ENCODE measurements around the gene PPIP5K2. TPM values are rescaled to one million over a fixed set of nuclear protein-coding genes. Genes with fewer than 3 reads are reported as not detected.
"Not testable (repeated sequence)": the region's sequence is repeated elsewhere in the genome, so short reads cannot be mapped to it uniquely, and the experiment has no call there.

PPIP5K2 gene
- total RNA-seq (10 to 100 TPM; 59.4 to 77.4 (median 69.3) TPM), polyA plus RNA-seq (10 to 100 TPM; 19.2 to 28.3 TPM), total RNA-seq (60.6 reads per million, percentile 75 among the genes with 10 or more reads in this experiment)

DNA sequence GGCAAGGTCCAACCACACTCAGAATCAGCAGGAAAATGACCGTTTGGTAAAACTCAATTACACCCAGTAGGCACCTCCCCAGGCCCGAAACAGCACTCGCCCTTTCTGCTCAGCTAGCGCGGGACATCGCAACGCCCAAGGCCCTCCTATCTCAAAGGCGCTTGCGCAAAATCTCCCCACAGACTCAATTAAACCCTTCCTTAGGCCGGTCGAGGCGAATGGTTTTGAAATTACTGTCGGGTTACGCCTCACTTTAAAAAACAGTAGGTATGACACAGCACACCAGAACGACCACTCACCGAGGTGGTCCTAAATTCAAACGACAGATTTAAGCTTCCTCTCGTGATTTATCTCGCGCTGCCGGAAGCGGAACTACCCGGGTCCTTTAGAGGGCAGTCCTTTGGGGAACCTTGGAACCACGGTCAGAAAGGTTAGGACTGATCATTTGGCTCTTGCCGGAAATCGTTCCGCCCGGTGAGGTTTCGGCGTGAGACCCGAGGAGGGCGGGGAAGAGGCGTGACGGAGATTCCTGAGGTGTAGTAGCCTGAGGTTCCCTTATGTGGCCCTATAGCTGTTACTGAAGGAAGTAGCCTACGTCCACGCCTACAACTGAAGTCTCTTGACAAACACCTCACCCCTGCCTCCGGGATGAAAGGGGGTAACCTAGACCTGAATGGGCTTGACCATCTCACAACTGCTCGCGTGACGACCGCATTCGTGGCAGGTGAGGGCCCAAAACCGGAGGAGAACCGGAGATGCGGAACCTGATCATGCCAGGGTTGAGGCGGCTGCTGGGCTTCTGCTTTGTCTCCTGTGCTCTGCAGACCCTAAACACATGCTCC lies at the start of gene PPIP5K2, which contains the start of gene GIN1:
PPIP5K2 (plus strand) TSS at position 537 of the 842 bp plus-strand sequence. CDS start 9,289 bp downstream, outside the sequence.
GIN1 (minus strand) TSS at position 374 of the 842 bp plus-strand sequence. CDS start 11,431 bp downstream, outside the sequence.
- peak within 1 kb of the TSS; percentile 92 to 100 (median 96) for H3K27ac Mint-ChIP-seq
- Histone ChIP-seq H3K4me1 (ENCODE audit: control insufficient read depth in 2 of 2, insufficient read depth in 2 of 2, low read length in 2 of 2) (peaks cover 9 to 29% of the 10 kb centered on the region in 2 donors), H3K4me3 (ENCODE audit: low read length) (peak within 1 kb of the TSS; percentile 92), H3K9me3 (ENCODE audit: control insufficient read depth in 2 of 3, low read length in 3 of 3) (no peaks in the 10 kb centered on the region), H3K27me3 (ENCODE audit: control insufficient read depth in 2 of 2, insufficient read depth in 2 of 2, low read length in 2 of 2) (no peaks in the 10 kb centered on the region), H3K27ac (ENCODE audit: low read depth, low read length) (peak within 1 kb of the TSS; percentile 90), H3K36me3 (ENCODE audit: control insufficient read depth in 2 of 3, insufficient read depth in 3 of 3, low read length in 3 of 3) (peaks cover 0 to 3% (median 0%) of the 10 kb centered on the region in 3 experiments)
- POLR2A ChIA-PET: interaction anchor here (0.6 to 2.4 kb wide), 19 partner anchors 8 to 823 kb away, joined by 3 to 27 read pairs (median 5); partner anchors contain the start of genes MACIR, NUDT12 and SLCO4C1
- H3K9me3 Mint-ChIP-seq: no peaks in the 10 kb centered on the region
- peak within 1 kb of the TSS; percentile 89 to 100 (median 96) for H3K4me3 Mint-ChIP-seq
- H3K27me3 Mint-ChIP-seq: no peaks in the 10 kb centered on the region
- intact Hi-C loops (cut with micrococcal nuclease): loop anchor here (1.0 to 5.0 kb wide), 9 partner anchors 9 to 823 kb away; partner anchors contain the start of genes MACIR (in 2 of the 2), PAM (in 2 of the 2), NUDT12 (in 1 of the 2) and SLCO4C1 (in 1 of the 2)
- H3K36me3 Mint-ChIP-seq: peaks cover 4 to 12% (median 5%) of the 10 kb centered on the region in 5 donors
- DNase-seq: peak; percentile 91 to 98 (median 97)
- H3K4me1 Mint-ChIP-seq: peaks cover 24 to 74% (median 65%) of the 10 kb centered on the region in 7 donors
- CTCF ChIA-PET: interaction anchor here (0.6 to 1.9 kb wide), 6 partner anchors 12 to 339 kb away, joined by 3 to 6 read pairs (median 4); partner anchors contain the start of gene MACIR
- peak; percentile 96 for ATAC-seq

DNA sequence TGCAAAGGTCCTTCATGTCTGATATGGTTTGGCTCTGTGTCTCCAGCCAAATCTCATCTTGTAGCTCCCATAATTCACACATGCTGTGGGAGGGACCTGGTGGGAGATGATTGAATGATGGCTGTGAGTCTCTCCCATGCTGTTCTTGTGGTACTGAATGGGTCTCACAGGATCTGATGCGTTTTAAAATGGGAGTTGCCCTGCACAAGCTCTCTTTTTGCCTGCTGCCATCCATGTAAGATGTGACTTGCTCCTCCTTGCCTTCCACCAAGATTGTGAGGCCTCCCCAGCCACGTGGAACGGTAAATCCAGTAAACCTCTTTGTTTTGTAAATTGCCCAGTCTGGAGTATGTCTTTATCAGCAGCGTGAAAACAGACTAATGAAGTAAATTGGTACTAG lies 46.6 kb upstream of the PPIP5K2 start:
- H3K27ac Mint-ChIP-seq; H3K4me1 ChIP-seq (ENCODE audit: control insufficient read depth in 2 of 2, insufficient read depth in 2 of 2, low read length in 2 of 2); H3K27ac ChIP-seq (ENCODE audit: low read depth, low read length); H3K4me3 ChIP-seq (ENCODE audit: low read length); DNase-seq; H3K27me3 ChIP-seq (ENCODE audit: control insufficient read depth in 2 of 2, insufficient read depth in 2 of 2, low read length in 2 of 2); intact Hi-C loops (cut with micrococcal nuclease); ATAC-seq; H3K4me3 Mint-ChIP-seq; H3K36me3 ChIP-seq (ENCODE audit: control insufficient read depth in 2 of 3, insufficient read depth in 3 of 3, low read length in 3 of 3); POLR2A ChIA-PET; H3K4me1 Mint-ChIP-seq; CTCF ChIA-PET: not testable (repeated sequence)
- H3K9me3 ChIP-seq (ENCODE audit: control insufficient read depth in 2 of 3, low read length in 3 of 3): peaks cover 0 to 30% (median 0%) of the 10 kb centered on the region in 3 experiments
- Mint-ChIP-seq H3K36me3 (peaks cover 5 to 22% (median 11%) of the 10 kb centered on the region in 5 donors), H3K9me3 (peaks cover 20 to 61% (median 45%) of the 10 kb centered on the region in 11 donors), H3K27me3 (peaks cover 0 to 13% (median 6%) of the 10 kb centered on the region in 5 donors)

DNA sequence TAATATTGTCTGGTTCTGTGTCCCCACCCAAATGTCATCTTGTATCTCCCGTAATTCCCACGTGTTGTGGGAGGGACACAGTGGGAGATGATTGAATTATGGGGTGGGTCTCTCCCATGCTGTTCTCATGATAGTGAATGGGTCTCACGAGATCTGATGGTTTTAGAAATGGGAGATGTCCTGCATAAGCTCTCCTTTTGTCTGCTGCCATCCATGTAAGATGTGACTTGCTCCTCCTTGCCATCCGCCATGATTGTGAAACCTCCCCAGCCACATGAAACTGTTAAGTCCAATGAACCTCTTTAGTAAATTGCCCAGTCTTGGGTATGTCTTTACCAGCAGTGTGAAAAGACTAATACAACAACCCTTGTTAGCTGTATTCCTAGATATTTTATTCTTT lies 44.7 kb upstream of the PPIP5K2 start:
- ChIA-PET CTCF (no interaction called here), POLR2A (no interaction called here)
- Mint-ChIP-seq H3K4me3 (no peak overlapping the region), H3K36me3 (peaks cover 5 to 24% (median 14%) of the 10 kb centered on the region in 5 donors), H3K9me3 (peaks cover 25 to 80% (median 53%) of the 10 kb centered on the region in 11 donors), H3K27me3 (peaks cover 0 to 13% (median 6%) of the 10 kb centered on the region in 5 donors), H3K27ac (no peak overlapping the region), H3K4me1 (no peaks in the 10 kb centered on the region)
- no peak for DNase-seq
- Histone ChIP-seq H3K9me3 (ENCODE audit: control insufficient read depth in 2 of 3, low read length in 3 of 3) (peaks cover 0 to 49% (median 4%) of the 10 kb centered on the region in 3 experiments), H3K4me3 (ENCODE audit: low read length) (no peak overlapping the region), H3K36me3 (ENCODE audit: control insufficient read depth in 2 of 3, insufficient read depth in 3 of 3, low read length in 3 of 3) (no peaks in the 10 kb centered on the region), H3K4me1 (ENCODE audit: control insufficient read depth in 2 of 2, insufficient read depth in 2 of 2, low read length in 2 of 2) (no peaks in the 10 kb centered on the region), H3K27me3 (ENCODE audit: control insufficient read depth in 2 of 2, insufficient read depth in 2 of 2, low read length in 2 of 2) (no peaks in the 10 kb centered on the region), H3K27ac (ENCODE audit: low read depth, low read length) (no peak overlapping the region)
- intact Hi-C loops (cut with micrococcal nuclease): no loop called here
- ATAC-seq: no peak

DNA sequence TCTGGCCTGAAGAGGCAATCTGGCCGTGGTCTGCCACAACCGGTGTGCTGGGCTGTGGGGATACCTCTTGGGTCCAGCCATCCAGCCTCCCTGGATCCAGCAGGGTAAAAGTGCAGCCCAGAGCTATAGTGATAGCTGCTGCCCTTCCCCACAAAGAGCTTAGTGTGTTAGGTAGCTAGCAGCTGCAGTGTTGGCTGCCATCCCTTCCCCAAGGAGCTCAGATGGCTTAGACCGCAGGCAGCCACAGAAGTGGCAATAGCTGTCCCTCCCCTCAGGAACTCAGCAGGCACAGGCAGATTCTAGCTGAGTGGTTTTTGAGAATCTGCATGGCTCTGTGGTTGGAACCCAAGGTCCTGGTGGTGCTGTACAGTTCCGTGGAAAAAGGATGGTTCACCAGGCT lies 40.3 kb upstream of the PPIP5K2 start:
- ChIA-PET POLR2A (no interaction called here), CTCF (no interaction called here)
- H3K4me3 Mint-ChIP-seq: no peak overlapping the region
- ATAC-seq (no peak), DNase-seq (no peak)
- H3K27ac Mint-ChIP-seq: no peak overlapping the region
- H3K9me3 Mint-ChIP-seq: peaks cover 38 to 100% (median 73%) of the 10 kb centered on the region in 11 donors
- Histone ChIP-seq H3K9me3 (ENCODE audit: control insufficient read depth in 2 of 3, low read length in 3 of 3) (peaks cover 12 to 77% (median 13%) of the 10 kb centered on the region in 3 experiments), H3K4me1 (ENCODE audit: control insufficient read depth in 2 of 2, insufficient read depth in 2 of 2, low read length in 2 of 2) (no peaks in the 10 kb centered on the region), H3K27ac (ENCODE audit: low read depth, low read length) (no peak overlapping the region), H3K27me3 (ENCODE audit: control insufficient read depth in 2 of 2, insufficient read depth in 2 of 2, low read length in 2 of 2) (no peaks in the 10 kb centered on the region), H3K4me3 (ENCODE audit: low read length) (no peak overlapping the region), H3K36me3 (ENCODE audit: control insufficient read depth in 2 of 3, insufficient read depth in 3 of 3, low read length in 3 of 3) (no peaks in the 10 kb centered on the region)
- peaks cover 19 to 39% (median 22%) of the 10 kb centered on the region in 5 donors for H3K36me3 Mint-ChIP-seq
- intact Hi-C loops (cut with micrococcal nuclease): no loop called here
- no peaks in the 10 kb centered on the region for H3K4me1 Mint-ChIP-seq
- peaks cover 0 to 2% (median 0%) of the 10 kb centered on the region in 5 donors for H3K27me3 Mint-ChIP-seq

DNA sequence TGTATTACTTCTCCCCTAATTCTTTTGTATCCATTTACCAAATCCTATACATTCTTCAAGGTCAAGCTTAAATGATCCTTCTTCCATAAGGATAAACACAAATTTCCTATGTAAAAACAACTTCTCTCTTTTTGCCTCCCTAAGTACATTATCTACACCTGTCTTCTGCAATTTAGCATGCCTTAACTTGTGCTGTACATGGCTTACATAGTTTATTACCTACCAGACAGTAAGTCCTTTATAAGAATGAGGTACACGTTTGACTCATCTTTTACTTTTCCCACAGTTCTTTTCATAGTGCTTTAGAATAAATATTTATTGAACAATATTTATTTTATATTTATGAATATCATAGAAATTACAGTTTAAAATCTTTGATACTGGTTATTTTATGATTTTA lies 33.6 kb upstream of the PPIP5K2 start:
- Mint-ChIP-seq H3K27me3 (no peaks in the 10 kb centered on the region), H3K4me1 (no peaks in the 10 kb centered on the region), H3K4me3 (no peak overlapping the region), H3K36me3 (peaks cover 23 to 73% (median 65%) of the 10 kb centered on the region in 5 donors), H3K9me3 (peaks cover 15 to 55% (median 41%) of the 10 kb centered on the region in 11 donors), H3K27ac (no peak overlapping the region)
- DNase-seq (no peak), ATAC-seq (no peak)
- ChIA-PET POLR2A (no interaction called here), CTCF (no interaction called here)
- Histone ChIP-seq H3K27me3 (ENCODE audit: control insufficient read depth in 2 of 2, insufficient read depth in 2 of 2, low read length in 2 of 2) (no peaks in the 10 kb centered on the region), H3K9me3 (ENCODE audit: control insufficient read depth in 2 of 3, low read length in 3 of 3) (peaks cover 8 to 39% (median 12%) of the 10 kb centered on the region in 3 experiments), H3K4me1 (ENCODE audit: control insufficient read depth in 2 of 2, insufficient read depth in 2 of 2, low read length in 2 of 2) (no peaks in the 10 kb centered on the region), H3K27ac (ENCODE audit: low read depth, low read length) (no peak overlapping the region), H3K36me3 (ENCODE audit: control insufficient read depth in 2 of 3, insufficient read depth in 3 of 3, low read length in 3 of 3) (peaks cover 0 to 24% (median 5%) of the 10 kb centered on the region in 3 experiments), H3K4me3 (ENCODE audit: low read length) (no peak overlapping the region)
- intact Hi-C loops (cut with micrococcal nuclease): no loop called here

DNA sequence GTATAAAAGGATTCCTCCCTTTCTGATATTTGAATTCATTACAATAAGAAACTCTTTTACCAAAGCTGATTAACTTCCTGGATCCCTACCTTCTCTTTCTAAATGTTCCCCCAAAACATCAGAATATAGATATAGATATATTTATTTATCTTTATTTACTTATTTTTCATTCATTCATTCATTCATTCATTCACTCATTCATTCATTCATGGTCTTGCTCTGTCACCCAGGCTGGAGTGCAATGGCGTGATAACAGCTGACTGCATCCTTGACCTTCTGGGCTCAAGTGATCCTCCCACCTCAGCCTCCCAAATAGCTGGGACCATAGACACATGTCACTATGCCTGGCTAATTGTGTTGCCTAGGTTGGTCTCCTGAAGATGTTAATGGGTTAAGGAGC lies 30.8 kb upstream of the PPIP5K2 start:
- no peak overlapping the region for H3K4me3 Mint-ChIP-seq
- no peaks in the 10 kb centered on the region for H3K4me1 Mint-ChIP-seq
- no peak overlapping the region for H3K27ac Mint-ChIP-seq
- POLR2A ChIA-PET: no interaction called here
- DNase-seq (no peak), ATAC-seq (no peak)
- peaks cover 0 to 28% (median 5%) of the 10 kb centered on the region in 3 experiments for H3K36me3 ChIP-seq (ENCODE audit: control insufficient read depth in 2 of 3, insufficient read depth in 3 of 3, low read length in 3 of 3)
- CTCF ChIA-PET: no interaction called here
- H3K27me3 Mint-ChIP-seq: no peaks in the 10 kb centered on the region
- H3K27me3 ChIP-seq (ENCODE audit: control insufficient read depth in 2 of 2, insufficient read depth in 2 of 2, low read length in 2 of 2): no peaks in the 10 kb centered on the region
- peaks cover 1 to 27% (median 17%) of the 10 kb centered on the region in 11 donors for H3K9me3 Mint-ChIP-seq
- peaks cover 25 to 76% (median 67%) of the 10 kb centered on the region in 5 donors for H3K36me3 Mint-ChIP-seq
- H3K9me3 ChIP-seq (ENCODE audit: control insufficient read depth in 2 of 3, low read length in 3 of 3): peaks cover 0 to 15% (median 2%) of the 10 kb centered on the region in 3 experiments
- intact Hi-C loops (cut with micrococcal nuclease): no loop called here
- no peaks in the 10 kb centered on the region for H3K4me1 ChIP-seq (ENCODE audit: control insufficient read depth in 2 of 2, insufficient read depth in 2 of 2, low read length in 2 of 2)
- H3K27ac ChIP-seq (ENCODE audit: low read depth, low read length): no peak overlapping the region
- H3K4me3 ChIP-seq (ENCODE audit: low read length): no peak overlapping the region
